GM19463 (cell line): Measurements from ENCODE around the gene RPL3.
"Not testable (repeated sequence)": the region's sequence is repeated elsewhere in the genome, so short reads cannot be mapped to it uniquely, and the experiment has no call there.

Experiments used
- ATAC-seq: cut with Tn5 transposase; IDR thresholded peaks from one replicate; pipeline ENCODE4 v1.9.1; 2021; ENCODE audit warnings: mild to moderate bottlenecking, moderate library complexity; ENCODE audit not compliant: unreplicated experiment

RPL3 gene

DNA sequence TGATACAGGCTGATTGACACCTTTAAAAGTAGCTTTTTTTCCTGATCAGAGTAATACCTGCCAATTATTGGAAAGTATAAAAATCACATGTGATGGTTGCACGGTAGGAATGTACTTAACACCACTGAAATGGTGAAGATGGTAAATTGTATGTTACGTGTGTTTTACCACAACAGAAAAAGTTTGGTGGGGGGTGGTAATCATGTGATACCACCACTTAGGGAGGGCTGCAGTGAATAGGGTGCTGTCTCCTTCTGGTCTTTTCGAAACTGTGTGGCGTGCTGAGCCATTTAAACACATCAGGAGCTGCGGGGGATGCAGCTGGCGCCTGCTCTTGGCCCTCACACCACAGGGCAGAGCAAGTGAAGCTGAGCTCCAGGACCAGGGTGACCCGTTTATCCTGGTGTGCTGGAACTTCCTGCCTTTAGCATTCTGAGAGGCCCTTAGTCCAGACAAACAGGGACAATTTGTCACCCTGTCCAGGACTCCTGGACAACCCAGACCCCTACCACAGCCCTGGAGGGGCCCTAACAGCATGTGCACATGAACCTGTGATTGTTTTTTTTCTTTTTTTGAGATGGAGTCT, 33.0 kb upstream of the RPL3 start:
- no peak for ATAC-seq

GRCh38 chr22:39351689-39352214, 32.3 kb upstream of the RPL3 start:
- ATAC-seq, result no peak

- no peak for ATAC-seq
Measured at GRCh38 chr22:39350757-39351688, 31.6 kb upstream of the RPL3 start.

DNA sequence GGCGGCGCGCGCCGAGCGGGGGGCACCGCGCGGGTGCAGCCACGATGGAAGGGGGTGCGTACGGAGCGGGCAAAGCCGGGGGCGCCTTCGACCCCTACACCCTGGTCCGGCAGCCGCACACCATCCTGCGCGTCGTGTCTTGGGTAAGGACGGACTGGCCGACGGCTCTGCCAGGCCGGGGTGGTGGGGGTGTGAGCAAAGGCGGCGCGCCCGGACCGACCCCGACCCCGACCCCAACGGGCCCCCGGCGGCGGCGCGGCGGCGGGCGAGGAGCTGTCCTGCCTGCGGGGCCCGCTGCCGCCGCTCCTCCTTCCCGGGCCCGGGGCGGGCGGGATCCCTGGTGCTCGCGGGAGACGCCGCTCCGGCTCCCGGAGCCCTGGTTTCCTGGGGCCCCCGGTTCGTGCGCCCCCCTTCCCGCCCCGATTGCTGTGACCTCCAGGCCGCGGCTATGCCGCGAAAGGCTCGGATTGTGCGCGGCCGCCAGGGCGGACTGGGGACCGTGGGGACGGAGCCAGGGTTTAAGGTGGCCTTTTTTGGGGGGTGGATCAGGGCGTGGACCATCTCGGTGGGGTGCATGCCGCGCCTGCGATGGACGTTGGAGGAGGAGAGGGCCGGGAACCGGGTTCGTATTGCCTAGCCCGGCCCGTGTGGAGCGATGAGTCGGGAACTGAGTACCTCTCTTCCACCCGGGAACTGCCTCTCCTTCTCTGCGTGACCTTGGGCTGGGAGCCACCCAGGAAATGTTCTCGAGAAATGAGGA, 30.7 kb upstream of the RPL3 start, which contains the start of gene SYNGR1:
Gene SYNGR1, plus strand, starts transcription at position 25 of the 760 bp plus-strand sequence. Its CDS starts 20 bp downstream, at position 45.
- ATAC-seq, result no peak

GRCh38 chr22:39349506-39349966, 30.1 kb upstream of the RPL3 start:
- ATAC-seq, result no peak

DNA sequence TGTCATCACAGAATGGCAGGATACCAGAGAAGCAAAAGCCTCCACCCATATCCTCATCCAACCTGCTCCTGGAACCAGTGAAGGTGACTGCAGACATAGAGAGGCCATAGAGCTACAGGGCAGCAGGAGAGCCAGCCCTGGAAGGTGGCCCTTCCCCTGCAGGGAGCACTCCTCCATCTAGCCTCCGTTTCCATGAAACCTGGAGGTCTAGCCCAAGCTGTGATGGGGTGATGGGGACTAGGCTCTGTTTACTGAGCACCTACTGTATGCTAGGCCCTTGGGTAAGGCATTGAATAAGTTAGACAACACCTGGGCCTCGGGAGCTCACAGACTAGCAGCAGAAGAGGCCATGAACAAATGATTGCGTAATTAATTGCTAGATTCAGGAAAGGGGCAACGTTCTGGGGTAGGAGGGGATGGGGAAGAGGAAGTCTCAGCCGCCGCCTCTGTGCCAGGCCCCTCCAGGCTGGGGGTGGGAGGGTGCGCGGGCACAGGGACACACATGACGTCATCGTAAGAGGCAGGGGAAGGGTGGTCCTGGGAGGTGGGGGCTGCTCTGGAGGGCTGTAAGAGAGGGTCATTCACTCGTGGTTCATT, 29.6 kb upstream of the RPL3 start:
- ATAC-seq, result no peak

- ATAC-seq, result no peak
Measured at GRCh38 chr22:39345231-39345630, 25.8 kb upstream of the RPL3 start.

- no peak for ATAC-seq
Measured at GRCh38 chr22:39344046-39344390, 24.6 kb upstream of the RPL3 start.

- ATAC-seq, result no peak
Measured at GRCh38 chr22:39343259-39344045, 24.0 kb upstream of the RPL3 start.

DNA sequence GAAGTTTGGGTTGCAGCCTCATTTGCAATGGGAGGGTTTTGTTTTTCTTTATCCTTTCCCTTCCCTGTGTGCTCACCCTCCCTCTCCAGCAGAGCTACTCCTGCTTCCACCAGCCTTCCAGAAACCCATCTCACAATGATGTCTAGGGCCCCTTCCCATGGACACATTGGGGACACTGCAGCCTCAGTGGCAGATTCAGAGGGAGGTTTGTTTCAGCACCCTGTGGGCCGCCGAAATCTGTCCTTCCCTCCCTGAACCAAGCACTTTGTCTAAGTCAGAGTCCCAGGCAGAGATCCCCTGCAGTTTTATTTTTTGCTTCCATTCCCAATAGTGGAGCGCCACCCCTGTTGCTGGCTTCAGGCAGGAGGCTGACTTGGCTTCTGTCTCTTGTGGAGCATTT, 21.8 kb upstream of the RPL3 start:
- ATAC-seq, result no peak

- ATAC-seq, result not testable (repeated sequence)
Measured at GRCh38 chr22:39339775-39340174, 20.4 kb upstream of the RPL3 start.

- ATAC-seq, result no peak
Measured at GRCh38 chr22:39336411-39336810, 17.0 kb upstream of the RPL3 start.

- ATAC-seq, result peak; percentile 53
Measured at GRCh38 chr22:39332441-39333064, 13.1 kb upstream of the RPL3 start.

GRCh38 chr22:39330553-39330952, 11.1 kb upstream of the RPL3 start:
- ATAC-seq, result not testable (repeated sequence)

DNA sequence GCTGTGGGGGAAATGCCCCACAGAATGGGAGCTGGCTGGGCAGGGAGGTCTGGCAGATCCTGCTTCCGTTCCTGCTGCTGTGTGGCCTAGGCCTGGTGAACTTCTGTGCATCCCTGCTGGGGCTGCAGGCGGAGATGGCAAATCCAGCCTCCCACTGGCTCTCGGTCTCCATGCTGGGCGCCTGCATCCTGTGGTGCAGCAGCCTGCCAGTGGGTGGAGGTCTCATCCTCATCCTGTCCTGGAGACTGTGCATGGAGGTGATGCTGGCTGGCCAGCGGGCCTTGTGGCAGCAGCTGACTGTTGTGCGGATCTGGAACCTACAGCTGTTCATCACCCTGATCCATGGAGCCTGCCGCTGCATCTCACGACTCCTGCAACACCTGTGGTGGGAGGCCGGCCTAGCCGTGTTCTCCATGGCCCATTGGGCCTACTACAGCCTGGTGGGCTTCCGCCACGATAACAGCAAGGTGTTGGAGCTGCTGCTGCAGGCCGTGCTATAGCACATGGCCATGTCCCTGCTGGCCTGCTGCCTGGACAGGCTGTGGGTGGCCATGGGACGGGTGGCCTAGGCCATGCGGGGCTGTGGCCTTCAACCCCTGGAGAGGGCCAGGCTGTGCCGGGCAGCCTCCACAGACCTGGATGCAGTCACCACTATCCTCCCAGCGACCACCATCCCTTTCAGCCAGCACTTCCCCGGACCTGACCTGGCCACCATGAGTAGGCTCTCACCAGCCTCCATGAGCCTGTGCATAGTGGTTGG, 8.8 kb upstream of the RPL3 start:
- no peak for ATAC-seq

DNA sequence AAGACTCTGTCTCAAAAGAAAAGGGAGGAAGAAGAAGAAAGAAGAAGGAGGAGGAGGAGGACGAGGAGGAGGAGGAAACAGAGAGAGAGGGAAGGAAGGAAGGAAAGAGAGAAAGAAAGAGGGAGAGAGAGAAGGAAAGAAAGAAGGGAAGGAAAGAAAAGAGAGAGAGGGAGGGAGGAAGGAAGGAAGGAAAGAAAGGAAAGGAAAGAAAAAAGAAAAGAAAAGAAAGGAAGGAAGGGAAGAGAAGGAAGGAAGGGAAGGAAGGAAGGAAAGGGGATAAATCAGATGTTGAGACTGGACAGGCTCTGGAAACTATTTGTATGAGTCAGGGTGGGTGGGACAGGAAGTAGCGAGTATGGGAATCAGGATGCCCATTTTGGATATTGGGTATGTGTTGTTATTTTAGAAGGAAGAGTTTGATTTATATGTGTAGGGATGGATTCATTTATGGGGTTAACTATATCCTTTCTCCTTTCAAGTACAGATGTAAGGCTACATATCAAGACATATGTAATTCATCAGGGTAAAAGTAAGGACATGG, 6.0 kb upstream of the RPL3 start:
- no peak for ATAC-seq

DNA sequence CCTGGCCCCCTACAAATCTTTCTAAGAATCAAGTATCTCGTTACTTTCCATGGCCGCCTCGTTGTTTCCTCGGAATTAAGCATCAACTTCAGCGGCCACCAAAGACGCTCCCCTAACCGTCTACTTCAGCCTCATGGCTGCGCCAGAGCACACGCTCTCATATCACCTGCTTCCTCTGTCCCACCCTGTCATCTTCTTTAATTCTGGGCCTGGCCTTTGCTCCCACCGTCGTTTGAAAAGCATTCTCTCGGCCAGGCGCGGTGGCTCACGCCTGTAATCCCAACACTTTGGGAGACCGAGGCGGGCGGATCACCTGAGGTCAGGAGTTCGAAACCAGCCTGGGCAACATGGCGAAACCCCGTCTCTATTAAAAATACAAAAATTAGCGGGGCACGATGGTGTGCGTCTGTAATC, 1.2 kb upstream of the RPL3 start:
- ATAC-seq, result not testable (repeated sequence)

DNA sequence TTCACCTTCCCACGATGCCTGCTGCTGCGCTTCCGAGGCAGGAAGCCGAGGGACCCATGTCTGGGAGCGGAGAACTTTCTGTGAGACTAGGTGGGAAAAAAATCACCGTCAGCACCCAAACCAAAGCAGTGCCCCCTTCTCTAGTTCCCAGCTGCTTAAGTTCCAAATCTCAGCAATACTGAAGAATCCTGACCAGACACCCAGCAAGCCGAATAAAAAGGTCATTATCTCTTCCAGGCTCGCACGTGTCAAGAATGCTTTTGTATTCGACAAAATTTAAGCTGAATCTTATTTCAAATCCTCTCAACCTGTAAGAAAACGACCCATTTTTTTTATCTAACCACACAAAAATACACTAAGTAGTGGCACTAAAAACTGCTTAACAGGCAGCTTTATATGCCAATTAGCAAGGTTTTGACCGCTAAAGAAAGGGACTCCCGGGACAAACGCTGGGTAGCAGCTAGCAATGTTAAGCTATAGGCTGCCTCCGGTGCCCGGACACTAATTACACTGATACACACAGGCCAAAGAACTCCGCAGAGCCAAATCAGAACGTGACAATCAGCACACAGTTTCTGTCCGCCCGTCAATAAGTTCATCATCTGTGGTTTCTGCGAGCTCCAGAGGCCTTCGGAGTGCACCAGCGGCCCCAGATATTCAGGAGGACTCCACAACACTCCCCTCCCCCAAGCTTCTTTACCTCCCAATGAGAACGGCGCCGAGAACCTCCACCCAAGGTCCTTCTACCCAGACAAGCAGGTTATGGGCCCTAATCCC, 728 bp downstream of the RPL3 start:
- ATAC-seq, result no peak
